ENCODE results near the gene HIRIP3.
"Not testable (repeated sequence)": the region's sequence is repeated elsewhere in the genome, so short reads cannot be mapped to it uniquely, and the experiment has no call there.

HIRIP3 gene

DNA sequence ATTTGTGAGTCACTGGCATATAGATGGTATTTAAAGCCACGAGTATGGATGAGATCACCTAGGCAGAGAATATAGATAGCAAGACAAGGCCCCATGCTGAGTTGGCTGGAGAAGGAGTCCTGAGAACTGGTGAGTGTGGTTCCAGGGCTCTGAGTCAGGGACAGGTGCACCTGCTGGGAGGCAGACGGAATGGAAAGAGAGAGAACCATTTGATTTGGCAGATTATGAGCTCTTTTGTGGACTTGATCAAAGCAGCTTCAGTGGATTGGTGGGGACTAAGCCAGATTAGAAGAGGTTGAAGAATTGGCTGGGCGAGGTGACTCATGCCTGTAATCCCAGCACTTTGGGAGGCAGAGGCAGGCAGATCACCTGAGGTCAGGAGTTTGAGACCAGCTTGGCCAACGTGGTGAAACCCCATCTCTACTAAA is 23.3 kb upstream of the HIRIP3 start:
- Mint-ChIP-seq H3K4me3 (no peak overlapping the region), H3K9me3 (no peaks in the 10 kb centered on the region), H3K27me3 (ENCODE audit: low read depth) (peaks cover 38% of the 10 kb centered on the region), H3K27ac (no peak overlapping the region), H3K4me1 (no peaks in the 10 kb centered on the region), H3K36me3 (ENCODE audit: low read depth) (no peaks in the 10 kb centered on the region)
- TF ChIP-seq CTCF (IDR thresholded peaks at IDR 0.05; ENCODE audit: unreplicated experiment in 3 of 3) = no peak

- H3K4me1 Mint-ChIP-seq; H3K9me3 Mint-ChIP-seq; H3K27ac Mint-ChIP-seq; H3K36me3 Mint-ChIP-seq (ENCODE audit: low read depth); H3K4me3 Mint-ChIP-seq: not testable (repeated sequence)
- peaks cover 40% of the 10 kb centered on the region for H3K27me3 Mint-ChIP-seq (ENCODE audit: low read depth)
These were observed 22.5 kb upstream of the HIRIP3 start for GRCh38 chr16:30017937-30018336.

DNA sequence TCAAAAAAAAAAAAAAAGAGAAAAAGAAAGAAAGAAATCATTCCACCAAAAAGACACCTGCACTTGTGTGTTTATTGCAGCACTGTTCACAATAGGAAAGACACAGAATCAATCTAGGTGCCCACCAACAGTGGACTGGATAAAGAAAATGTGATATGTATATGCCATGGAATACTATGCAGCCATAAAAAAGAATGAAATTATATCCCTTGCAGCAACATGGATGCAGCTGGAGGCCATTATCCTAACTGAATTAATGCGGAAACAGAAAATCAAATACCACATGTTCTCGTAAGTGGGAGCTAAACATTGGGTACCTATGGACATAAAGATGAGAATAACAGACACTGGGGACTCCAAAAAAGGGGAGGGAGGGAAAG is 21.9 kb upstream of the HIRIP3 start:
- H3K9me3 Mint-ChIP-seq = no peaks in the 10 kb centered on the region
- H3K36me3 Mint-ChIP-seq (ENCODE audit: low read depth) = no peaks in the 10 kb centered on the region
- H3K4me1 Mint-ChIP-seq = no peaks in the 10 kb centered on the region
- H3K27me3 Mint-ChIP-seq (ENCODE audit: low read depth) = peaks cover 40% of the 10 kb centered on the region
- H3K27ac Mint-ChIP-seq = no peak overlapping the region
- no peak for TF ChIP-seq CTCF (IDR thresholded peaks at IDR 0.05; ENCODE audit: unreplicated experiment in 3 of 3)
- H3K4me3 Mint-ChIP-seq = no peak overlapping the region

DNA sequence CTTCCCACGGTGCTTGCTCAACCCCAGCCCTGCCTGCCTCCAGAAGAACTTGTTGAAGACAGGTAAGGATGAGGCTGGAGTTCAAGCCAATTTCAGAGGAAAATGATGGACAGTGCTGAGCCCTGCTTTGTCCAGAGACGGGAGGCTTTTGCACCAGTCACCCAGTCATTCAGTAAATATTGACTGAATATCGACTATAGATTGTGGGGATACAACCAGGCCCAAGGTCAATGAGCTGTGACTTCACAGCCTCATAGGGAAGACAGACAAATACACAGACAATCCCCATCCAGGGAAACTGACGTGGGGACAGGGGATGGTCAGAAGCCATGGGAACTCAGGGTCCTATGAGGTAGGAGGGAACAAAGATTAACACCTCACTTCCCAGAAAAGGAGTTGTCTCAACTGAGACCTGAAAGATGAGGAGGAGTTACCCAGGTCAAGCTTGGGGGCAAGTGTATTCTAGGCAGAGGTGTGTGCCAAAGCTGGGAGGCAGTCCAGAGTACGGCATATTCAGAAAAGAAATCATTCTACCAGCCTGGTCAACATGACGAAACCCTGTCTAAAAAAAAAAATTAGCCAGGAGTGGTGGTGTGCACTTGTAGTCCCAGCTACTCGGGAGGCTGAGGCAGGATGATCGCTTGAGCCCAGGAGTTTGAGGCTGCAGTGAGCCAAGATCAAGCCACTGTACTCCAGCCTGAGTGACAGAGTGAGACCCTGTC is 21.3 kb upstream of the HIRIP3 start:
- no peak for TF ChIP-seq CTCF (IDR thresholded peaks at IDR 0.05; ENCODE audit: unreplicated experiment in 3 of 3)
- Mint-ChIP-seq H3K27ac (no peak overlapping the region), H3K36me3 (ENCODE audit: low read depth) (no peaks in the 10 kb centered on the region), H3K4me1 (peaks cover 5% of the 10 kb centered on the region), H3K9me3 (no peaks in the 10 kb centered on the region), H3K27me3 (ENCODE audit: low read depth) (peaks cover 45% of the 10 kb centered on the region), H3K4me3 (no peak overlapping the region)

- peak overlapping the region in 1 of 3 experiments; percentile 30 for H3K4me3 Mint-ChIP-seq
- H3K9me3 Mint-ChIP-seq; H3K36me3 Mint-ChIP-seq (ENCODE audit: low read depth); H3K27ac Mint-ChIP-seq; H3K4me1 Mint-ChIP-seq: not testable (repeated sequence)
- H3K27me3 Mint-ChIP-seq (ENCODE audit: low read depth) = peaks cover 36% of the 10 kb centered on the region
These were observed 20.0 kb upstream of the HIRIP3 start for GRCh38 chr16:30015450-30015849.

DNA sequence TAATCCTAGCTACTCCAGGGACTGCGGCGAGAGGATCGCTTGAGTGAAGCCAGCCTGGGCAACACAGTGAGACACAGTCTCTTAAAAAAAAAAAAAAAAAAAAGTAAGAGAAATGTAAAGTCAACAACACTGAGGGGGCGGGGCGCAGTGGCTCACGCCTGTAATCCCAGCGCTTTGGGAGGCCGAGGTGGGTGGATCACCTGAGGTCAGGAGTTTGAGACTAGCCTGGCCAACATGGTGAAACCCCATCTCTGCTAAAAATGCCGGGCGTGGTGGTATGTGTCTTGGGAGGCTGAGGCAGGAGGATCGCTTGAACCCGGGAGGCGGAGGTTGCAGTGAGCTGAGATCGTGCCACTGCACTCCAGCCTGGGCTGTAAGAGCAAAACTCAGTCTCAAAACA is 17.2 kb upstream of the HIRIP3 start:
- Mint-ChIP-seq H3K27me3 (ENCODE audit: low read depth) (peaks cover 50% of the 10 kb centered on the region), H3K4me3 (peak overlapping the region in 2 of 3 experiments; percentile 40 to 84)
- not testable (repeated sequence) for H3K9me3 Mint-ChIP-seq; H3K36me3 Mint-ChIP-seq (ENCODE audit: low read depth); H3K27ac Mint-ChIP-seq; H3K4me1 Mint-ChIP-seq

- peaks cover 50% of the 10 kb centered on the region for H3K27me3 Mint-ChIP-seq (ENCODE audit: low read depth)
- H3K36me3 Mint-ChIP-seq (ENCODE audit: low read depth) = no peaks in the 10 kb centered on the region
- no peak for TF ChIP-seq CTCF (IDR thresholded peaks at IDR 0.05; ENCODE audit: unreplicated experiment in 3 of 3)
- H3K9me3 Mint-ChIP-seq = no peaks in the 10 kb centered on the region
- peak overlapping the region; percentile 84 to 88 (median 87) for H3K4me3 Mint-ChIP-seq
- peaks cover 5% of the 10 kb centered on the region for H3K4me1 Mint-ChIP-seq
- H3K27ac Mint-ChIP-seq = no peak overlapping the region
These were observed 16.5 kb upstream of the HIRIP3 start for GRCh38 chr16:30011714-30012504.
